ENCODE data around the gene PASK.

PASK gene

DNA sequence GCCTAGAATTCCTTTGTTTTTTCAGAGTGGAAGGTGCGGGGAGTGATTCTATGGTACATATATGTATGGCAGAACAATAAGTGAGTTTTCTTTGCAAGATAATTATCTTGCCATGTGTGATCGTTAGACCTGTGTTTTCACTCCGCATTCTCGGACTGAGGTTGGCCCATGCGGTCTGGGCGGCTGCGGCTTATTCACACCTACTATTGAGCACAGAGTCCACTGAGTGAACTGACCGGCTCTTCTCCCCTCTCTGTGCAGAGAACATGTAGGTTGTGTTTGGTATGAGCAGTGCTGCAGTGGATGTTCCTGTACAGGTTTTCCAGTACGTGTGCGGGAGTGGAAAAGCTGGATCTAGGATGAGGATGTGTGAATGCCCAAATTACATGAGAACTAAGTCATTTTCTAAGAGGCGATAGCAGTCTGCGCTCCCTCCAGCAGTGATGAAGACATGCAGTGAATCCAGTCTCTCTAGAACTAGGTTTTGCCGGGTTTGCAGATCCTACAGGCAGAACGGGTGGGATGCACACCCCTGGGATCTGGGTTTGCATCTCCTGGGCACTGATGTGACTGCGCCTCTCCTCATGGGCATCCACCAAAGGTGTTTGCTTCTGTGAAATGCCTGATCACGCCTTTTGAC, 74.3 kb downstream of the PASK start:
- no peak for DNase-seq

DNA sequence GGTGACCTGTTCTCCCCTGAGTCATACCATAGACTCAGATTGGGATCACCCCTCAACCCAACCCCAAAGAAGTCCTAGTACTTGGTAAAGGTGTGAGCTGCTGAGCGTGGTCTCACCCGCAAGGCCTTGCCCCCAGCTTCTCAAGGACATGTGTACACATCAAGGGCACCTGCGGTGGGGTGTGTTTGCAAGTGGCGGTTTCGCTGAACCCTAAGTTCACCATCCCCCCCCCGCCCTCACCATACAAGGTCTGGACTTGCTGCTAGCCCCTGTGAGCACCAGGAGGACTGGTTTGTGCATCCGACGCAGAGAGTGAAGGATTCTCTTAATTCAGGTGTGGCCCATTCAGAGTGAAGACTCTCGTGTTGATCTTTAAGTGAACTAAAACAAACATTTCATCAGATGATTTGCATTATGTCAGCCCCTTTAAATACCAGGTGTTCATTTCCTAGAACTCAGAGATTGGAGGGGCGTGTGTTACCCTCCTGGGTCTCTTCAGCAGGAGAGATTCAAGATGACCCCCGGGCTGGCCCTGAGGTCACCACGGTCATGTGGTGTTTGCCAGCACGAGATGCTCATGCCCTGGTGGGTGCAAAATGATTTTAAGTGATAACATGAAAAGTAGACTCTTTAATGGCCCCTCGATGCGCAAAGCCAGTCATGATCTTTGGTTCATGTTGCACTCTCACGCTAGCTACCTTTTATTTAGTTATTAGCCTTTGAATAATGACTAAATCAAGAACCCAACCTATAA, 75.0 kb downstream of the PASK start:
- no peak for DNase-seq

DNA sequence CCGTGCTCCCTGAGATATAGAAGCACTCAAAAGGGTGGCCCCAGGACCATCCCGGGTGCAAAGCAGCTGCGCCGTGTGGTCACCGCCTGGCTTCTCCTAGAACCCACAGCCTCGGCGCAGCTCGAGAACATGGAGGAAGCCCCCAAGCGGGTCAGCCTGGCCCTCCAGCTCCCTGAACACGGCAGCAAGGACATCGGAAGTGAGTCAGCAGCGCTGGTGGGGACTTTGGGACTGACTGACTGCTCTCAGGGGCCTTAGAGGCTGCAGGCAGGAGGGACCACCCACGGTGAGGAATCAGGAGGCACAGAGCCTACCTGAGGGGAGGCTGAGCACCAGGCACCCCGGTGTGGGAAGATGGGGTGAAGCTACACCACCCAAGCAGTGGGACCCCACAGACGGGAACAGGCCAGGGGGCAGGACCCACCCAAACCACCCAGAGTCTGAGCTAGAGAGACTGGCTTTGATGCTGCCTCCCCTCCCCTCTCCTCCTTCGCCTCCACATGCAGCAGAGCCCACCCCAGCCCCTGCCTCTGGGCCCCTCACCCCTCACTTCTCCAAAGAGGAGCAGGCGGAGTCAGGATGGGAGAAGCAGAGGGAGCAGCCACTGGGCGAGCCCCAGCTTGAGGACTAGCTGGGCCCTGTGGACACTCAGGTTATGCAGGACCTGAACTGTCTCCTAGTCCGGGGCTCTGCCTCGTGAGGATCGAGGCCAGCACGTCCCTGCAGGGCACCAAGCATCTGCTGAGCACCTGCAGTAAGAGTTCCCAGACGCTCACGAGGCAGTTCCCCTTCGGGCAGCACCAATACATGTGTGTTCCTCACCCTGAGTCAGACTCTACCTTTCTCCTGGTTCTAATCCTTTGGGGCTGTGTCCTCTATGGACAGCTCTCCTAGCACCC, 75.9 kb downstream of the PASK start:
- DNase-seq: no peak

DNA sequence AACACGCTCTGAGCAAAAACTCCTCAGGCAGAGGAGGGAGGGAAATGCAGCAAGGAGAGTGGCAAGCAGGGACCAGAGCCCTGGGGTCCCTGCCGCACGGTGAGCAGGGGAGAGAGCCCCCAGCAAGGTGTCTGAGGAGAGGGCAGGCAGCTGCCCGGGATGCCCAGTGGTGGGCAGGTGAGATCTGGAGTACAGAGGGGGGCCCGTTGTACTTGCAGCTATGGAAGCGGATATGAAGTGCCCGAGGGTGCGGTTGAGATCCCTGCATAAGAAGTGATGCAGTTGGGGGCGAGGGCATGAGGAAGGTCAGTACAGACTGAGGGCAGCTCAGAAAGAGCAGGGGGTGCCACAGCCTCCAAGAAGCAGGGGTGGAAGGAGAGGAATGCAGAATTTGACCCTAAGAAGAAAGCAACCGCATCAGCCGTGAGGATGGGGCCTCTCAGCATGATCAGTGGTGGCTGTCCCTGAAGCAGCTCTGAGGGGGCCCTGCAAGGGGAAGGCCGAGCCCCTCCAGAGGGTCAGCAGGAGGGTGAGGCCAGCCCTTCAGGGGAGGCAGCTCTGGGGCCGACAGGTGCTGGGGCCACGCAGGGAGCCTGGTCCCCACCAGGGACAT, 76.6 kb downstream of the PASK start:
- no peak for DNase-seq

DNA sequence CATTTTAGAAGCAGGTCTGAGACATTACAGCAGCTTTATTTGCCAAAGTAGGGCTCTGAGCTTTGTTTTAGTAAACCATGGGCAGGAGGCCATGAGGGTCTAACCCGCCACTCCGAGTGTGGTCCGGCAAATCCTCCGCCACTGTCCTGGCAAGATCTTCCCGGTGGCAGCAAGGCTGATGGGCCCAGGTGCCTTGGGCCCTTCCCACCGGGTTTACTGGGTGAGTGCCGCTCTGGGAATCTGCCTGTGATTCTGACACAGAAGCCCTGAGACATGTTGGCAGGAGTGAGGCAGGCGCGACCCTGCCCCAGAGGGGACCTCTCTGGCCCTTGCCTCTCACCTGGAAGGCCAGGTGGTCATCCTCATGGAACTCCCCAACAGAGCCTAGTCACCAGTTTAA, 77.1 kb downstream of the PASK start:
- no peak for DNase-seq

DNA sequence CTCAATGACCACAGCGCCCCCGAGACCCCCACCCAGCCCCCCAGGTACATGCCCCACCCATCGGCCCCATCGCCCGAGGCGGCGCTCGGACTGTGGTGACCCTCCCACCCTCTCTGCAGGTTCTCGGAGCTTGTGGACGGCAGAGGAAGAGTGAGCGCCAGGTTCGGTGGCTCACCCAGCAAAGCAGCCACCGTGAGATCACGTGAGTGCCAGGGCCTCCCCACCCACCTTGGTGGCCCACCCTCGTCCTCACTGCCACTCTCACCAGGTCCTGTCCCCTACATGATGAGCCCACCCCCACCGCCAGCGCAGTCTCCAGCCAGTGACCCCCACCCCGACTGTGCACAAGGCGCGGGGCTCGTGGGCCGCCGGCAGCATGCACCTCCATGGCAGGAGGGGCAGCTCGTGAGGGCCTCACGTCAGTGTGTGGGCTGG, 77.6 kb downstream of the PASK start:
- no peak for DNase-seq

DNA sequence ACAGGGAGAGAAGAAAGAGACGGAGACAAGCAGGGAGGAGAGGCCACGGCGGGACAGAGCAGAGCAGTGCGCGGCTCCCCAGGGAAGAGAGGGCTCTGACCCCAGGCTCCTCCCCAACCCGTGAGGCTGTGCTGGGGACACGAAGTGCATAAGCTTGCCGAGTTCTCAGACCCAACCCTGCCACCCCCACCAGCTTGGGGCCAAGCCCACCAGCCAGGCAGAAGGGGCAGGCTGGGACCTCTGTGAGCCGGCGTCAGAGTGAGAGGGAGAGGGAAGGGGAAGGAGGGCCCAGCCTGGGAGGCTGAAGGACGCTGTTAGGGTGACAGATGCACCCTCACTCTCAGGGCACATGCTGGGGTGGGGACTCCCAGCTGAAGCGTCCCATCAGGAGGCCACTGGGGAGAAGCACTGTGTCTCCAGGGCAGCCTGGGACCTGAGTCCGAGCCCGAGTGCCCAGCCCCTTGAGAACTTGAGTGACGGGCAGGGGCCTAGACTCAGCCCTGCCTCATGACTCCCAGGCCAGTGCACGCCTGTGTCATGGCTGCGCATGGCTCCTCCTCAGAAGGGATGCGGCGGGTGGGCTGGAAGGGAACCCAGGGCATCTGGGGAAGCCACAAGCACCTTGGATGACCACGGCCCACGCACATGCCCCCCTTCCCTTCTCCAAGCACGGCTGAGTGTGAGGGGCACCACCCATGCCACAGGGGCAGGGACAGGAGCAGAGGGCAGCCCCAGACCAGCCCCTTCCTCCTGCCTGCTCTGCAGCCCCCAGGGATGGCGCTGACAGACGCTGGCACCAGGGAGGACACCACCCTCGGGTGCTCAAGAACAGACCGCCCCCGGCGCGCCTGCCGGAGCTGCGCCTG, 78.2 kb downstream of the PASK start:
- DNase-seq: no peak

DNA sequence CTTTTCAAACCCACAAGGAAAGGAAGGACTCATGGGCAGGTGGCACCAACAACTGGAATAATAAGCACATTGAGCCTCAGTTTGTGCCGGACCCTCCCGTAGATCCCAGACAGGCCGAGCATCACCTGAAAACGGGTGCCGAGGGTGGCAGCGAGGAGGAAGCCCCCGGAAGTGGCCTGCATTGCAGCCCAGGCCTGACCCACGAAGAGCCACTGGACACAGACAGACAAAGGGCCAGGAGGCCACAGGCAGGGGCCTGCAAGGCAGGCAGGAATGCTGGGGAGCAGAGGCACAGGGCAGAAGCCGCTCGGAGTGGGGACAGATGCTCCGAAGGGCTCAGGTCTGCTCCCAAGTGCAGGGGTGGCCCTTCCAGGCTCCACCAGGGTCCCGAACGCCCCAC, 78.9 kb downstream of the PASK start:
- no peak for DNase-seq

DNA sequence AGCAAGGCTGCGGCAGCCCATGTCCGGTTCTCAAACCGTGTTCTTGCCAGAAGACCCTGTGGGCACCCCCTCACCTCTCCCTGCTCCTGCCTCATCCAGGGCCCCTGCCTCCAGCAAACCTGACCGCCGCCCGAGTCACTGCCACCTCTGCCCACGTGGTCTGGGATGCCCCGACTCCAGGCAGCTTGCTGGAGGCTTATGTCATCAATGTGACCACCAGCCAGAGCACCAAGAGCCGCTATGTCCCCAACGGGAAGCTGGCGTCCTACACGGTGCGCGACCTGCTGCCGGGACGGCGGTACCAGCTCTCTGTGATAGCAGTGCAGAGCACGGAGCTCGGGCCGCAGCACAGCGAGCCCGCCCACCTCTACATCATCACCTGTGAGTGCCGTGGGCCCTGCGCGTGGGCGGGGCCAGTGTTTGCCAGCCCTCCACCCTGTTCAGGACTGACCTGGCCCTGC, 79.4 kb downstream of the PASK start:
- no peak for DNase-seq

DNA sequence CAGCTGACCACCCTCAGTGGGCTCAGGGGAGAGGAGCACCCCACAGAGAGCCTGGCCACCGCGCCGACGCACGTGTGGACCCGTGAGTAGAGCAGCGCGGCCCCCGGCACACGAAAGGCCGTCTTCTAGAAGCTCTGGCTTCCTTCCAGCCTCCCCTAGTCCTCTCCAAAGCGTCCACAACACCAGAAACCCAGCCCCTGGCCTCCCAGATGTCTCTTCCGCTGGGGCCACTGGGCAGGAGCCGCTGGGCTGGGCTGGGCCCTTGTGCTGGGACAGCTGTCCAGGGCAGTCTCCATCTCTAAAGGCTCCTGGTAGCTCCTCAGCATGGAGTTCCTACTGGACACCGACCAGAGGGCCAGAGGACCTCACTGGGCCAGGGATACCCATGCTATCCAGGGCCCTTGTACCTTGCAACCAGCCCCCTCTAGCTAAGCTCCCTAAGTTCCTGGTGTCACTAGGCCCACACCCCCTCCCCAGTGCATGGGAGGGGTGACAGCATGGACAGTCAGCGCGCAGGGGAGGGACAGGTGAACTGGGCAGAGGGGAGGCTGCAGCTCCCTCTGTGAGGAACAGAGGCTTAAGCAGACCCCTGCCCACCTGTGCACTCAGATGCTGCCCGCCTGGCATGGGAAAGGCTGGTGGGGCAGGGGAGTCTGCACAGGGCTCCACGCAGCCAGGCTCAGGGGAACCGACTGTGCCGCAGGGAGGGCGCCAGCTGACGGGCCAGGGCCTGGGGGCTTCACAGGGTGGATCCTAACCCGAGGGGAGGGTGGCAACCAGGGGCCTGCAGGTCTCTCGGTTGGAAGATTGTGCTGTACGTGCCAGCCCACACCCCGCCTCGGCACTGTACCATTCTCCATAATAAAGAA, 80.1 kb downstream of the PASK start:
- DNase-seq: no peak

DNA sequence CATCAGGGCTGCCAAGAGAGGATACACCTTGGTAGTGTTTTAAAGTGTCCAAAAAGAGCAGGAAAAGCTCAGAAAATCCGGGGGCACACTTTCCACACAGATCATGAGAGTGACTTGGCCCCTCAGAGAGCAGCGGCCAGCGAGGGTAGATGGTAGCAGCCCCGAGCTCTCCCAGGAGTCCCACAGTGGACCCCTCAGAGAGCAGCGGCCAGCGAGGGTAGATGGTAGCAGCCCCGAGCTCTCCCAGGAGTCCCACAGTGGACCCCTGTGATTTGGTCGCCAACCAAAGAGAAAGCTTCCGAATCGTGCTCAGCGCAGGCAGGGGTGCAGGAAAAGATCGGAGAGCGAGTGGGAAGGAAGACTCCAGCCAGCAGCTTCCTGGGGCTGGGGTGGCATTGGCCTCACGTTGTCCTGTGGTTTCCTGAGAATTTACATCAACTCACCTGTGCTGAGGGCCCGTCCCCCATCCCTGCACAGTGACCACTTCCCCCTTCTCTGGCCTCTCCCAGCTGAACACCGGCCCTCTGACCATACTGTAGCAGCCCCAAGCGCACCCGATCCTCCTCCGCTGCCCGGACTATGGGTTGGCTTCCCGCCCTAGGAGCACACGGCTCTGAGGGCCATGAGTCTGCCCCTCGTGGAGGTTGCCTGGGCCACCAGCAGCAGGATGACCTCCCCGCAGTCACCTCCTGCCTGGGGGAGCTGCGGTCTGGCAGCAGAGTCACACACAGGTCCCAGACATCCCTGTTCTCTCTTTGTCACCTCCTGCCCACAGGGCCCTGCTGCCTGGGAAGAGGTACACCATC, 80.9 kb downstream of the PASK start:
- no peak for DNase-seq

DNA sequence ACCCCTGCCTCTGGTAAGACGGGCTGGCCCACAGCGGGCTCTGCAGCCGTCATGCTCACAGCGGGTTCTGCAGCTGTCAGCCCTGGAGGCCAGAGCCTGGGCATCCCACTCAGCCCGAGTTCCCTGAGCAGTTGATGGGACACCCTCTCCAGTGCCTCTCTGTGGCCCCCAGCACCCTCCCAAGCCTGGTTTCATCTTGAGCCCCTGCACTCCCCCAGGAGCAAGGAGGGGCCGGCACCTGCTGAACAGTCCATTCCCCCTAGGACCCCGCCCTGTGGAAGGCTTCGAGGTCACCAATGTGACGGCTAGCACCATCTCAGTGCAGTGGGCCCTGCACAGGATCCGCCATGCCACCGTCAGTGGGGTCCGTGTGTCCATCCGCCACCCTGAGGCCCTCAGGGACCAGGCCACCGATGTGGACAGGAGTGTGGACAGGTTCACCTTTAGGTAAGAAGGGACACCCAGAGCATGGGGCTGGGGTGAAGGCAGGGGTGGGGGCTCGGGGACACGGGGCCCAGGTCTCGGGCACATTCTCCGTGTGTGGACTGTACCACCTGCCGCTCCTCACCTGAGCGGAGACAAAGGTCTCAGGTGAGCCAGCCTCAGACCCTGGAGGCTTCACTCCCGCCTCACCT, 81.7 kb downstream of the PASK start:
- DNase-seq: no peak

DNA sequence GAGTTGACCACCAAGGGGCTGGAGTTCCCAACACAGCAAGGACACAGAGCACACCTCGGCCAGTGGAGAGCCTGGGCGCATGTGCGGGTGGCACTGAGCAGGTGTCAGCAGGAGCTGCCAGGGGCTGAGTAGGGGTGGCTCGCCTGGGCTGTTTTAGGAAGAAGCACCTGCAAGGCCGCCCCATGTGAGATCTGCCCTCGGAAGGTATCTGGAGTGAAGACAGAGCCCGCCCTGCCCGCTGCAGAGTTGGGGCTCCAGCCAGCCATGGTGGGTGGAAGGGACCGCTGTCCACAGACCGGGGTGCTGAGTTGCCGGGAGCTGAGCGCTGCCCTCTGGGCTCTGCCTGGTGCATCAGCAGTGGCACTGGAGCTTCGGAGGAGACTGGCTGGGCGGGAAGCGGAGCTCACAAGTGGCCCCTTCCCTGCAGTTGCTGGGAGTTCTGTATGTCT, 82.4 kb downstream of the PASK start:
- DNase-seq: no peak

DNA sequence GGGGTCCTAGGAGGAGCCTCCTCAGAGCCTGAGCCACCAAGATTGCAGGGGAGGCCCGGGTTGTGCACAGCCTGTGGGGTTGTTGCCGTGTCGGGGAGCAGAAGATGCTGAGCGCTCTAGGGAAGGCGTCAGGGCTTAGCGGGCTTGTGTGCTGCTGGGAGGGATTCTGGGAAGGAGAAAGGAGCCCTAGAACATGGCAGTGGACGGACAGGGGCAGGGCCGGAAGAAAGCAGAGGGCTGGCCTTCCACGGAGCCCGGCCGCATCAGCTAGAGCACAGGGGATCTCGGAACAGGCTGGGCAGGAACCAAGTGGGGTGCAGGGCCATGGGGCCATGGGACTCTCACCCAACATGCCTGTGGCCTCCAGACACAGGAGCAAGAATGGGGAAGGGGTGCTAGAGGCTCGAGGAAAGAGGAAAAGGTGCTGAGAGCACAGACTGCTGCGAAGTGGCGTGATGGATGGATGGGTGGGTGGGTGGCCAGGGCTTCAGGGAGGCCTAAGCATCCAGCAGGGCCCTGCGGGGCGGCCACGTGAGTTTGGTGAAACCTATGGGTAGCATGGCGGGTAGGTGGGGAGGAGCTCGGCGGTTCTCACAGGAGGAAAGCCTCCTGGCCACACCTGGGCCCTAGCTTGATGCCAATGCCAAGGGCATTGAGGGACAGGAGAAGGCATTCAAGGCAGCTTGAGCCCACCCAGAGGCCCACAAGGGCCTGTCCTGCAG, 82.9 kb downstream of the PASK start:
- DNase-seq: no peak

DNA sequence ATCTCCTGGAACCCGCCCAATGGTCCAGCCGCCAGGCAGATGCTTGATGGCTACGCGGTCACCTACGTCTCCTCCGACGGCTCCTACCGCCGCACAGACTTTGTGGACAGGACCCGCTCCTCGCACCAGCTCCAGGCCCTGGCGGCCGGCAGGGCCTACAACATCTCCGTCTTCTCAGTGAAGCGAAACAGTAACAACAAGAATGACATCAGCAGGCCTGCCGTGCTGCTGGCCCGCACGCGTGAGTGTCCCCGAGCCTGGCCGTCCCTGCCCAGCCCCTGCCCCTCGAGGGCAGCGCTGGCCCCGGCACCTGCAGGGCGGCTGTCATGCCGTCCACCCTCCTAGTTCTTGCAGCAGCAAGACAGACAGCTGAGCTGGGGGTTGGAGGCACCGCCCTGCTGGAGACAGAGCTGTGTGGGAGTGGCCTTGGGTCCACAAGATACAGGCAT, 83.9 kb downstream of the PASK start:
- no peak for DNase-seq

DNA sequence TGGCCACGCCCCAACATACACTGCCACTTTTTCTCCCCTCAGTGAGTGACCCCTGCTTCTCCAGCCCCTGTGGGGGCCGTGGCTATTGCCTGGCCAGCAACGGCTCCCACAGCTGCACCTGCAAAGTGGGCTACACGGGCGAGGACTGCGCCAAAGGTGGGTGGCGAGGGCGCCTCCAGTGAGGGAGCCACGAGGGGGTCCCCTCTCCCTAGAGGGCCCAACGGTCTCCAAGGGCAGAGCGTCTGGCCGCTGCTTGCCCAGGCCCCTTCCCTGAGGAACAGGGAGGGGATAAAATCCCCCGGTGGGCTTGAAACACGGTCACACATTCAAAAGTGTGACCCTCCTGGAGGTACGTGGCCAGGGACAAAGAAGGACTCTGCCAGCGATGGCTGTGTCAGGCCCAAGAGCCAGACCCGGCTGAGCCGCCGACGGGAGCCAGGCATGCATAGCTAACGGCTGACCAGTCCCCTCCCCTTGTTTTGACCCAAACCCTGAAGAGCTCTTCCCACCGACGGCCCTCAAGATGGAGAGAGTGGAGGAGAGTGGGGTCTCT, 84.4 kb downstream of the PASK start:
- no peak for DNase-seq

DNA sequence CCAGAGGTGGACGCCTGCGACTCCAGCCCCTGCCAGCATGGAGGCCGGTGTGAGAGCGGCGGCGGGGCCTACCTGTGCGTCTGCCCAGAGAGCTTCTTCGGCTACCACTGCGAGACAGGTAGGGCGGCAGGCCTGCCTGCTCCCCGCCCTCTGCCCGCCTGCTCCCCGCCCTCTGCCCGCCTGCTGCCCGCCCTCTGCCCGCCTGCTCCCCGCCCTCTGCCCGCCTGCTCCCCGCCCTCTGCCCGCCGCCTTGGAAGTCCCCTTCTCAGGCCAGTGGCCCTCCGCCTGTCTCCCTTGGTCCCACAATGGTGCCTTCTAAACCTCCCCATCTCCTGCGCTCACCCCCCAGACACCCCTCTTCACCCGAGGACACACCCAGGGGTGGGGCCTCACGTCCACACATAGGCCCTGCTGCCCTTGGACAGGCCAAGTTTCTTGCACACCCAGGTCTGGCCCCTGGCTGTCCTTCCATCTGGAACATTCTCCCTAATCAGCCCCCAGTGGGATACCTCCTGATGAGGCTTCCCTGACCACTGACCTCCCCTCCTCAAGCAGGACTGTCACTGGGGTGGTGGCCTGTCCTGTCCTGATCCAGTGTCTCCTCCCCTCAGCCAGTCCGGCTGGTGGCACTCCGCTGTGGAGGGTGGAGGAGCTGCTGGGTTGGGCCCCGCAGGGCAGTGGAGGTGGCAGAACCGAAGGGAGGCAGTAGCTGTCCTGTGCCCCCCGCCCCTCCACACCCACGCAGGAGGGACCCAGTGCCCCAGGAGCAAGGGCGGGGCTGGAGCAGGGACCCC, 85.1 kb downstream of the PASK start:
- DNase-seq: no peak

DNA sequence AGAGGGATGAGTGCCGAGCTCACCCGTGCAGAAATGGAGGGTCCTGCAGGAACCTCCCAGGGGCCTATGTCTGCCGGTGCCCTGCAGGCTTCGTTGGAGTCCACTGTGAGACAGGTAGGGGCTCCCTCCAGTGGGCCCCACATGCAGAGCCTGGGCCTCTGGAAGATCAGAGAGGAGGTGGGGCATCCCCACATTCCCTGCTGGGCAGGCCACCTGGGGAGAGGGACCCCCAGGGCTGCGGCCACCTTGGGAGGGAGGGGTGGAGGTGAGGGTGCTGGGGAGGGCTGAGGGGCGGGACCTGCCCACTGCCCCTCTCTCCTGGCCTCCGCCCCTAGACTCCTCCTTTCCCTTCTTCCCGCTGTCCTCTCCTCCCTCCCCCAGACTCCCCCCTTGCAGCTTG, 85.7 kb downstream of the PASK start:
- DNase-seq: no peak

All from HCEC 1CT (cell line).